H1 (cell line): ENCODE data around the gene CUEDC2.

Source experiments
- CBX8 ChIP-seq: fragments of 300-800, 300-1000 bp; sonication (generic); IDR thresholded peaks from 2 replicates; pipeline ENCODE4 v1.7.1; 2016; ENCODE audit warnings: low read depth, low read length, borderline replicate concordance
- RBBP5 ChIP-seq: IDR thresholded peaks from 2 replicates; pipeline ENCODE4 v1.7.1; 2012; ENCODE audit warnings: low read depth, mild to moderate bottlenecking, inconsistent platforms, low read length, moderate library complexity, borderline replicate concordance
- RFX5 ChIP-seq: IDR thresholded peaks from 2 replicates; pipeline ENCODE4 v1.6.1; 2011; ENCODE audit warnings: low read depth, low read length, improper control_type of control experiment, borderline replicate concordance
- RNF2 ChIP-seq: fragments of 200-900, 300-1000 bp; sonication (generic); IDR thresholded peaks from 2 replicates; pipeline ENCODE4 v1.7.1; 2016; ENCODE audit warnings: borderline replicate concordance, low read depth, mild to moderate bottlenecking, antibody characterized with exemption, low read length; ENCODE audit not compliant: poor library complexity, severe bottlenecking; ENCODE audit errors: missing control alignments
- RXRA ChIP-seq: IDR thresholded peaks from 2 replicates; pipeline ENCODE4 v1.6.1; 2011; ENCODE audit warnings: low read depth, mild to moderate bottlenecking, low read length, moderate library complexity; ENCODE audit not compliant: insufficient read depth
- SIX5 ChIP-seq: IDR thresholded peaks from 2 replicates; pipeline ENCODE4 v1.6.1; 2011; ENCODE audit warnings: mild to moderate bottlenecking, low read depth, low read length
- SRF ChIP-seq: IDR thresholded peaks from 2 replicates; pipeline ENCODE4 v1.6.1; 2011; ENCODE audit warnings: mild to moderate bottlenecking, low read depth, low read length, moderate library complexity
- TAF1 ChIP-seq: IDR thresholded peaks from 2 replicates; pipeline ENCODE4 v1.6.1; 2011; ENCODE audit warnings: mild to moderate bottlenecking, low read depth, low read length
- ZNF274 ChIP-seq: IDR thresholded peaks from 2 replicates; pipeline ENCODE4 v1.7.0; 2012; ENCODE audit warnings: low read length, borderline replicate concordance; ENCODE audit errors: extremely low read depth
- TF ChIP-seq, protein P1 (sequence below), 3 experiments: IDR thresholded peaks; 1 replicate in 2 of 3; 2 replicates in 1 of 3; pipeline versions ENCODE4 v1.5.1 to v1.6.1; 2011; ENCODE audit warnings: low read length in 3 of 3, mild to moderate bottlenecking in 3 of 3, inconsistent platforms in 2 of 3, low read depth in 1 of 3, moderate library complexity in 1 of 3; ENCODE audit not compliant: insufficient read depth in 1 of 3; ENCODE audit errors: control extremely low read depth in 1 of 3

DNA sequence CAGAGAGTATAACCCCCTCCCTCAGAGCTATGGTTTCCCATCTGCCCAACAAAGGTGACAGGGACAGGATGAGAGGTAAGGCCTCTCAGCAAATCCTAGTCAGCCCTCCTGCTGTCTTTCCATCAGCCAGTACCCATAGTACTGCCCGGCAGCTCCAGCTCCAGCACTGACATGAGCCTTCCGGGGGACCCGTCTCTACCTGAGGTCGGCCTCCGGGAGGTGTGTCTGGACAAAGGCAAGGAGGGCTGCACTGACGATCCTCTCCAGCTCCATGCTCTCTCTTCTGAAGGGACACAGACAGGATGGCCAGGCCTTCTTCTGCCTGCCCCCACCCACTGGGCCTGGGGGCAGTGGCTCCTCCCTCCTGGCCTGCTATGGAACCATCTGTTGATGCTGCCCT lies 7.5 kb downstream of the CUEDC2 start:
- TF ChIP-seq ZNF274 (no peak), RNF2 (no peak), RBBP5 (no peak), RXRA (no peak), RFX5 (no peak), CBX8 (no peak), SRF (no peak), SIX5 (no peak), TAF1 (no peak)
- TF ChIP-seq, protein P1, sequence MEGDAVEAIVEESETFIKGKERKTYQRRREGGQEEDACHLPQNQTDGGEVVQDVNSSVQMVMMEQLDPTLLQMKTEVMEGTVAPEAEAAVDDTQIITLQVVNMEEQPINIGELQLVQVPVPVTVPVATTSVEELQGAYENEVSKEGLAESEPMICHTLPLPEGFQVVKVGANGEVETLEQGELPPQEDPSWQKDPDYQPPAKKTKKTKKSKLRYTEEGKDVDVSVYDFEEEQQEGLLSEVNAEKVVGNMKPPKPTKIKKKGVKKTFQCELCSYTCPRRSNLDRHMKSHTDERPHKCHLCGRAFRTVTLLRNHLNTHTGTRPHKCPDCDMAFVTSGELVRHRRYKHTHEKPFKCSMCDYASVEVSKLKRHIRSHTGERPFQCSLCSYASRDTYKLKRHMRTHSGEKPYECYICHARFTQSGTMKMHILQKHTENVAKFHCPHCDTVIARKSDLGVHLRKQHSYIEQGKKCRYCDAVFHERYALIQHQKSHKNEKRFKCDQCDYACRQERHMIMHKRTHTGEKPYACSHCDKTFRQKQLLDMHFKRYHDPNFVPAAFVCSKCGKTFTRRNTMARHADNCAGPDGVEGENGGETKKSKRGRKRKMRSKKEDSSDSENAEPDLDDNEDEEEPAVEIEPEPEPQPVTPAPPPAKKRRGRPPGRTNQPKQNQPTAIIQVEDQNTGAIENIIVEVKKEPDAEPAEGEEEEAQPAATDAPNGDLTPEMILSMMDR (IDR thresholded peaks at IDR 0.05; ENCODE audit: control extremely low read depth in 1 of 3, insufficient read depth in 1 of 3, low read depth in 1 of 3, low read length in 3 of 3) = no peak
